ENCODE measurements around the gene SKP1. TPM values are rescaled to one million over a fixed set of nuclear protein-coding genes. Genes with fewer than 3 reads are reported as not detected.
"Not testable (repeated sequence)": the region's sequence is repeated elsewhere in the genome, so short reads cannot be mapped to it uniquely, and the experiment has no call there.

Gene SKP1
- polyA plus RNA-seq (ENCODE audit: insufficient read length in 4 of 4), result 100 to 1,000 TPM; 586 to 942 (median 756) TPM

DNA sequence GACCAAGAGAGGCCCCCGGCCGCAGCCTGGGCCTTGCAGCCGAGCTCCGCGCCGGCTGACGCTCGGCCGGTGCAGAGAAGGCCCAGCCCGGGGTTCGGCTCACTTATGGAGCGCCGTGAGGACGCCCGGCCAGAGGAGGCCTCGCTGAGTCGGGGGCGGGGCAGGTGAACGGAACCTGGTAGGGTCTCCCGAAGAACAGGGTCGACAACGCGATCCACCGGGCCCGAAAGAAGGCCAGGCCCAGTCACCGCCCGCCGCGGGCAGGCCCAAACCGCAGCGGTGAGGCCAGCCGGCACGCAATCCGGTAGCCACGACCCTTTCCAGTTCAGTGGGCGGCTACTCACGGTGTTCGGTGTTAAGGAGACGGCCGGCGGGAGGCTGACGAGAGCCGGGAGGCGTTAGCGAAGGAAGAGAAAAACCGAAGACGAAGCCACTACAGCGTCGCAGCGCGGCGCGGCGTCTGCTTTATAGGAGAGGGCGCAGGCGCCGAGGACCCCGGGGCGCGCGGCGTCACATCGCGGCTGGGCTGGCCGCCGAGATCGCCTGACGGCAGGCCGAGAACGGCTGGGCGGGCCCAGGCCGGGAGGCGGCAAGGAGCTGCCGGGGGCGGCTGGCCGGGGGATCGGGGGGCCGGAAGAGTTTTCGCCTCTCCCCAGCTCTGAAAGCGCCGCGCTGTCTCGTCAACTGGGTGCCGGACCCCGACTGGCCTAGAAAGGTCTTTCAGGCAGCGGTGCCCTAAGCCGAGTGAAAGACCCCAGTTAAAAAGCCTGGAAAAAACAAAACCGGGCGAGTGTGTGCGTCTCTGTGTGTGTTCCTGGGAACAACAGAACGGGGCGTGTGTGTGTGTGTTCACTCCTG lies at the start of gene SKP1:
Gene SKP1 (minus strand): TSS at position 440 of the 858 bp plus-strand sequence. CDS start 2,928 bp downstream, outside the sequence.
- DNase-seq (ENCODE audit: low read depth in 4 of 4, low spot score in 3 of 4), result peak; percentile 74 to 82 (median 78)

DNA sequence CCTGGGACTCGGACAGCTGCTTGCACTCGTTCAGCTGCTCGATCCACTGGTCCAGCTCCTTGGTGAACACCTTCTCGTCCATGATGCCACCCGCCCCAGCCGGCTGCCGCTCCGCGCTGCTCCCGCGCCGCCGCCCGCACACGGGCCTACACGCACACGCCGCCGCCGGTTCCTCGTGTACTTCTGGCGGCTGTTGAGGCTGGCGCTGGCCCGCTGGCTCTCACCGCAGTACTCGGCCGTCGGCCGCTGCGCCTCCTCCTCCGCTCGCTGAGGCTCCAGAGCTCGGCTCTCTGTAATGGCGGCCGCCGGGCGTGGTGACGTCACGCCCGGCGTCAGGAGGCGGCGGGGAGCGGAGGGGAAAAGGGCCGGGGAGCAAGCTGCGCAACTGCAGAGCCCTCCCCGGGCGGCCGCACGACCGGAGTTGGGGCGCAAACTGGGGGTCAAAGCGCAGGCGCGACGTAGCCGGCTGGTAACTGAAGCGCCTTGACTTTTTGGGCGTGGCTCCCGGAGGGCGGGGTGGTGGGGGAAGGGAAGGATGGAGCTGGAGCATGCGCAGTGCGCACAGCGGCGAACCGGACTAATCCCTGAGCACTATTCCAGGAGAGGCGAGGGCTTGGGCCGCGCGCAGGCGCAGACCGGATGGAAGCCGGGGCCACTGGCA lies 49.2 kb upstream of the SKP1 start, which contains the start of gene PPP2CA:
Gene PPP2CA (minus strand): TSS at position 294 of the 661 bp plus-strand sequence. CDS start 212 bp downstream, at position 82.
- peak; percentile 96 to 100 (median 98) for DNase-seq (ENCODE audit: low read depth in 4 of 4, low spot score in 3 of 4)

DNA sequence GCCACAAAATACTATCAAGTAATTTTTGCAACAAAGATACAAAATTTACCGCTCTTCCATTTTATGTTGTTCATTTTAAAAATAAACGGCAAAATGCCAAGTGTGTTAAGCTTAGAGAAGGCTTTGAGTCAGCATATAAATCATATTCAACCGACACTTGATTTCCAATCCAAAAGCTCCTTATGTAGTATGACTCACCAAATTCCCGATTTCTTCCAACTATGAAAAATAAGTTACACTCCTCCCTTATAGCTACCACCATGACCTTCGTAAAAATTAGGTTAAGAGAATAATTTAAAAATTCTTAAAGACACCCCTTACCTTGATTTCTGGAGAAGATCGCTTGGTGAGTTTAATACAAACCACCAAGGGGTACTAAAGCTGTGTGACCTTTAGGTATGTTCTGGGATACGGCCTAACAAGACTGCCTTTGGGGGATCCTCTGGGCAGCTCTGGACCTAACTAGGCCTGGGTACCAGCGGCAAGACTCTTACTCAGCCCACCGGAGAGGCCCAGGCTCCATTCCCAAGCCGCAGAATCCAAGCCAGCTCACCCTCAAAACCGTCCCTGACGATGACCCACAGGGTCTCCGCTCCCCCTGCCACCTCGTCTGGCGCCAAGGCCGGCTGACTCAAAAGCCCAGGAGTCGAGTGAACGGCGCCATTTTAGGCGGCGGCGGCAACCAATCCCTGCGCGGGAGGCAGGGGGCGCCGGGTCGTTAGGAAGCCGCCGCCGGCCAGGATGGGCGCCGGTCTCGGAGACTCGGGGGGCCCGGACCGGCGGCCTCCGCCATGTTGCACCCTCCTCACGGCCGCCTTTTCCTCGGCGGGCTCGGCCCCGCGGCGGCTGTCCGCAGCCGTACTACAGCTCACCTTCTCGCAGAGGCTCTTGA lies 48.4 kb upstream of the SKP1 start:
- DNase-seq (ENCODE audit: low read depth in 4 of 4, low spot score in 3 of 4), result peak in 2 of 4 donors; percentile 59 to 60

DNA sequence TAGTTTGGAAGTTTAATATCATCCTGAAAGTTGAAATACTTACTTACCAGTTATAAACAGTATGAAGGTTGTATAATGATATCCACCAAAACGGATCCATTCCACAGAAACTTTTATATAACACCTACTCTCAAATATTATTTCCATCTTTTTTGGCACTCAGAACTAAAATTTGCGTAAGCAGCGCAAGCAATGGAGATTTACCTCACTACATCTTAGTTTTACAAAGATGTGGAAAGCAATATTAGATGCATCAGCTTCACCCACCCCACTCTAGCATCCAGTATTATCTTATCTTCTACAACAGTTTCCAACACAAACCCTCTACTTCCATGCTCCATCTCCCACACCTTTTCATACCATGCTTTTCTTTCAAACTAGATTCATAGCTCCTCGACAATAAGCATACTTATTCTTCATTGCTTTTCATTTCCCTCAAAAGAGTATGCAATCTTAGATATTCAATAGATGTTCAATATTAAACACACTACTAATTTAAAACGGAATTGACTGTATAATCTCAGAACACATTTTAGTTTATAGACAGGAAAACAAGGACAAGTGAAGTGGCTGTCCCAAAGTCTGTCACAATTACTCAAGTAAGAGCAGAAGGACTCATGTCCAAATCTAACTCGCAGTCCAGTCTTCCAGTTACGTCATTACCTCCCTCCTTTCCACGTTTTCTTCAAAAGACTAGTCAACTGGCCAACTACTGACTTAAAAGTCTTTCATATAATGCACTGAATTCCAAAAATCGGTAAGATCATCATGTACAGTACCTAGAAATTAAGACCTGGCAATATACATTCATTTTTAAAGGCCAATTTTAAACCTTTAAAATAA lies 46.9 kb upstream of the SKP1 start:
- no peak for DNase-seq (ENCODE audit: low read depth in 4 of 4, low spot score in 3 of 4)

DNA sequence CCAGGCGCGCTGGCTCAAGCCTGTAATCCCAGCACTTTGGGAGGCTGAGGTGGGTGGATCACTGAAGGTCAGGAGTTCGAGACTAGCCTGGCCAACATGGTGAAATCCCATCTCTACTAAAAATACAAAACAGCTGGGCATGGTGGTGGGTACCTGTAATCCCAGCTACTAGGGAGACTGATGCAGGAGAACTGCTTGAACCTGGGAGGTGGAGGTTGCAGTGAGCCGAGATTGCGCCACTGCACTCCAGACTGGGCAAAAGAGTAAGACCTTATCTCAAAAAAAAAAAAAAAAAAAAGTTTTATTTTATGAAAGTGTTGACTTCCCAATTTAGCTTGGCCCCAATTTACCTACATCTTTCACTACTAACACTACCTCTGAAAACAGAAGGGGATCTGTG lies 44.9 kb upstream of the SKP1 start:
- not testable (repeated sequence) for DNase-seq (ENCODE audit: low read depth in 4 of 4, low spot score in 3 of 4)

DNA sequence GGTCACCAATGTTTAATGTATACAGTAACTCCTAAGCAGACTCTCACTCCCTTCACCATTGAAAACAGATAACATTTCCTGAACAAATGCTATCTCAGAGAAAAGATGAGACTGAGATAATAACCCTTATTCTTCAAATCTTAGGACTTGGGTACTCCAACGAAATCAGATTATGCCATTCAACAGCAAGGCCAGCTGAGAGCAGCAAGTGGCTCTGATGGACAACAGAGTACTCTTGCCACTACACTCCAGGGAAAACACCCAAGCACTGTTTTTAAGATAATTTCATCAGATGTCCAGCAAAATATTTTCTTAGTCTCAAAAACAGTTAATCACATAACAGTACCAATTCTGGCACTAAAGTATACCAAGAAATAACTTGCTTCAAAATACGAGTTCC lies 39.0 kb upstream of the SKP1 start:
- DNase-seq (ENCODE audit: low read depth in 4 of 4, low spot score in 3 of 4), result no peak

DNA sequence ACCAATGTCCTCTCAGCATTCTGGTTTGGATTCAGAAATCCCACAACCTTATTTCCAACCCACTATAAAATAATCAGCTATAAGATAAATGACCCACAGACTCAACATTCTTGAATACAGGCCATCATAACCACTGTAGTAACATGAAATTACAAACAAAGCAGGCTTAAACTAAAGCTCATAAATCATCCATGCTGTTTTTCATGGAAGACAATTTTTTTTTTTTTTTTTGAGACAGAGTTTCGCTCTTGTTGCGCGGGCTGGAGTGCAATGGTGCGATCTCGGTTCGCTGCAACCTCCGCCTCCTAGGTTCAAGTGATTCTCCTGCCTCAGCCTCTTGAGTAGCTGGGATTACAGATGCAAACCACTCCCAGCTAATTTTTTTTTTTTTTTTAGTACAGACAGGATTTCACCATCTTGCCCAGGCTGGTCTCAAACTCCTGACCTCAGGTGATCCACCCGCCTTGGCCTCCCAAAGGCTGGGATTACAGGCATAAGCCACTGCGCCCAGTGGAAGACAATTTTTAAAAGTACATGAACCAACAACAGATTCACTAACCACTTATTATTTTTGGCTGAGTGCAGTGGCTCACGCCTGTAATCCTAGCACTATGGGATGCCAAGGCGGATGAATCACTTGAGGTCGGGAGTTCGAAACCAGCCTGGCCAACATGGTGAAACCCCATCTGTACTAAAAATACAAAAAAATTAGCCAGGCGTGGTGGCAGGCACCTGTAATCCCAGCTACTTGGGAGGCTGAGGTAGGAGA lies 34.7 kb upstream of the SKP1 start:
- not testable (repeated sequence) for DNase-seq (ENCODE audit: low read depth in 4 of 4, low spot score in 3 of 4)

DNA sequence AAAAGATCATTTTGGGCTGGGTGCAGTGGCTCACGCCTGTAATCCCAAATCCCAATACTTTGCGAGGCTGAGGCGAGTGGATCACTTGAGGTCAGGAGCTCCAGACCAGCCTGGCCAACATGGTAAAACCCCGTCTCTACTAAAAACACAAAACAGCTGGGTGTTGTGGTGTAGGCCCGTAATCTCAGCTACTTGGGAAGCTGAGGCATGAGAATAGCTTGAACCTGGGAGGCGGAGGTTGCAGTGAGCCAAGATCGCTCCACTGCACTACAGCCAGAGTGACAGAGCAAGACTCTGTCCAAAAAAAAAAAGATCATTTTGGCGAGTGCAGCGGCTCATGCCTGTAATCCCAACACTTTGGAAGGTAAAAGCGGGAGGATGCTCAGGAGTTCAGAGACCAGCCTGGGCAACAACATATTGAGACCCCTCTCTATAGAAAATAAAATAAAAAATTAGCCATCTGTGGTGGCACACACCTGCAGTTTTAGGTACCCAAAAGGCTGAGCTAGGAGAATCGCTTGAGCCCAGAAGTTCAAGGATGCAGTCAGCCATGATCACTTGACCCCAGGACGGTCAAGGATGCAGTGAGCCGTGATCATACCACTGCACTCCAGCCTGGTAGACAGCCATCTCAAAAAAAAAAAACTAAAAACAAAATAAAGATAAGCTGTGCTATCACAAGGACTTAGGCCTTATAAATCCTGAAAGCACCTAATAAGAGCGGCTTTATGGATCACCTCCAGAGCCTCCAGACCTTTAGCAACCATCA lies 32.9 kb upstream of the SKP1 start:
- no peak for DNase-seq (ENCODE audit: low read depth in 4 of 4, low spot score in 3 of 4)

DNA sequence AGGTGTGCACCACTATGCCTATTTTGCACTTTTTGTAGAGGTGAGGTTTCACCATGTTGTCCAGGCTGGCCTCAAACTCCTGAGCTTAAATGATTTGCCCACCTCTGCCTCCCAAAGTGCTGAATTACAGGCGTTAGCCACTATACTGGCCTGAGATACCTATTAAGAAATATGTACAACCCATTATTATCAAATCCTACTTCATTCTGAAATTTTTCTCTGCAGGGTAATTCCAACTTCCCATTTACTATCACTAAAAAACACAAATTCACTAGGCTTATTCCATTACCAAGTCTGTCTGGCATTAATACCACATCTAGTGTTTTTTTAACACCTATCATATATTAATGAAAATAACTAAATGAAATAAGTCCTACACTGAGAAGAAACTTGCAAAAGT lies 30.9 kb upstream of the SKP1 start:
- DNase-seq (ENCODE audit: low read depth in 4 of 4, low spot score in 3 of 4), result no peak

DNA sequence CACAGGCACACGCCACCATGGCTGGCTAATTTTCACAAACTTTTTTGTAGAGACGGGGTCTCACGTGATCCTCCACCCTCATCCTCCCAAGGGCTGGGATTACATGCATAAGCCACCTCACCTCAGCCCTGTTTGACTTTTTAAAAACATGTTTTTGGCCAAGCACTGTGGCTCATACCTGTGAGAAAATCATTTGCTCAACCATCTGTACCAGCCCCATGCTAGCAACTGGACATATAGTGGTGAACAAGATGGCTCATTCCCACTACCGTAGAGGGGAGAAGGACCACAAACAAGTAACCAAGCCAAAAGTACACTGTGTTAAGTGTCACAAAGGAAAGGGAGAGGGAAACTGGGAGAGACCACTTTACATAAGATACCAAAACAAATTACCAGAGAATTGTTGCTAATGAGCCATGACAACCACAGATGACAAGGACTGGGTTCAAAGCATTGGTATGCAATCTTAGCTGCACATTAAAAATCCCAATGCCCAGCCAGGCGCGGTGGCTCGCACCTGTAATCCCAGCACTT lies 29.9 kb upstream of the SKP1 start:
- no peak for DNase-seq (ENCODE audit: low read depth in 4 of 4, low spot score in 3 of 4)

DNA sequence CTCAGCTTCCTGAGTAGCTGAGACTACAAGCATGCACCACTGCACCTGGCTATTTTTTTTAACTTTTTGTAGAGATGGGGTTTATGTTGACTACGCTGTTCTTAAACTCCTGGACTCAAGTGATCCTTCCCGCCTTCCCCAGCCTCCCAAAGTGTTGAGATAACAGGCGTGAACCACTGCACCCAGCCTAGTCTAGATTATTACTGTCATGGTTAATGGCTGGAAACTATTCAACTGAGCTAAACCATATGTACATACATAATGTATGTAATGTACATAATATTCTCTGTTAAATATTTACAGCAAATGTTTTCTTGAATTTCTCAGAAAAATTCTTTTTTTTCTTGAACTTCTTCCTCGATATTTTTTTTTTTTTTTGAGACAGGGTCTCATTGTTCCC lies 27.8 kb upstream of the SKP1 start:
- no peak for DNase-seq (ENCODE audit: low read depth in 4 of 4, low spot score in 3 of 4)

DNA sequence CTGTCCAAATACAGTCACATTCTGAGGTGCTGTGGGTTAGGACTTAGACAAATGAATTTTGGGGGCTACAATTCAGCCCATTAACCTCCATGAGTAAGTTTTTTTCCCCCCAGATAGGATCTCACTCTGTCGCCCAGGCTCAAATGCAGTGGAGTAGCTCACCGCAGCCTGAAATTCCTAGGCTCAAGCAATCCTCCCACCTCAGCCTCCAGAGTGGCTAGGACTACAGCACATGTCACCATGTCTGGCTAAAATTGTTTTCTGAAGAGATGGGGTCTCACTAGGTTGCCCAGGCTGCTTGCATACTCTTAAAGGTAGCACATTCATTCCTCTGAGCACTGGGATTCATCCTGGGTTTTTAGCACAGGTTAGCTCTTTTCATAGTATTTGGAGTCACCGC lies 26.9 kb upstream of the SKP1 start:
- no peak for DNase-seq (ENCODE audit: low read depth in 4 of 4, low spot score in 3 of 4)

DNA sequence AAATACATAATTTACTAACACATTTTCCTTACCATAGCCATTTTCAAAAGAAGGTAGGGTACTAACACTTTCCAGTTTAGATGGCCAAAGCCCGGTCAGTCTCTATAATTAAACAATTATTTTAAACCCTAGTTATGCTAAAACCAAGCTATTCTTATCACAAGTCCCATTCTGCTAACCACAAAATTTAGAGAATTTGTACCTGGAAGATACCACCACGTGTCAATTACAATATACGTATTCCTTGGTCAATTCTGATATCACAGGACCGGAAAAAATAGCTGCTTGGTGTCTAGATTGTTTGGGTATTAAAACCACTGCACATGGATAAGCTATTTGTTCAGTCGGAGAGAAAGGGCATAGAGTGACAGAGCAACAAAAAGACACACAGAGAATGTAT lies 18.9 kb upstream of the SKP1 start:
- no peak for DNase-seq (ENCODE audit: low read depth in 4 of 4, low spot score in 3 of 4)

DNA sequence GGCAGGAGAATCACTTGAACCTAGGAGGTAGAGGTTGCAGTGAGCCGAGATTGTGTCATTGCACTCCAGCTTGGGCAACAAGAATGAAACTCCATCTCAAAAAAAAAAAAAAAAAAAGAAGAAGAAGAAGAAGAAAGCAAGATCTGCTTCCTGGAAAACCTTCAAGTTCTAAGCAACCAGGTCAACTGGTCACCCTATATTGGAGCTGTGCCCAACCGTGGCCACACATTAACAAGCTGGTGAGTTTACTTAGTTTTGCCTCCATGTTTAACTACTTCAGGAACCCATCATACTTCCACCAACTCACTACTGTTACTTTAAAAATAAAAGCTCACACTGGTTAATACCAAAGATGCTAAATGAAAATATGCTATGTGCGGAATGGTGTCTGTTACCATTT lies 12.3 kb upstream of the SKP1 start:
- no peak for DNase-seq (ENCODE audit: low read depth in 4 of 4, low spot score in 3 of 4)

DNA sequence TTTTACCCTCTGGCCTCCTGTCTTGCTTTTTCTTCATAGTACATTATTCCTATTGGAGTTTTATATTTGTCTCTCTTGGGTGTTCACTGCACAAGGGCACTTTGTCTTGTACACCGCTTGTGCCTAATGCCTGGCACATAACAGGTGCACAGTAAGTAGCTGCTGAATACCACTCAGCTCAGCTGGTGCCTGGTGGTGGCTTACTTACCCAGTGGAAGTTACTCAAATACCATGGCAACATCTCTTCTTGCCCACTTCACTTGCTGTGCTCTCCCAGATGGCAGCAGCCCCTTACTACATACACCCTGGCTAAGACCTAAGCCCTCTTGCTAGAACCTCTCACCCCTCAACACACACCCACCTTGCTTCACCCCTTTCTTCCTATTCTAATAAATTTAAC lies 11.3 kb upstream of the SKP1 start:
- no peak for DNase-seq (ENCODE audit: low read depth in 4 of 4, low spot score in 3 of 4)

DNA sequence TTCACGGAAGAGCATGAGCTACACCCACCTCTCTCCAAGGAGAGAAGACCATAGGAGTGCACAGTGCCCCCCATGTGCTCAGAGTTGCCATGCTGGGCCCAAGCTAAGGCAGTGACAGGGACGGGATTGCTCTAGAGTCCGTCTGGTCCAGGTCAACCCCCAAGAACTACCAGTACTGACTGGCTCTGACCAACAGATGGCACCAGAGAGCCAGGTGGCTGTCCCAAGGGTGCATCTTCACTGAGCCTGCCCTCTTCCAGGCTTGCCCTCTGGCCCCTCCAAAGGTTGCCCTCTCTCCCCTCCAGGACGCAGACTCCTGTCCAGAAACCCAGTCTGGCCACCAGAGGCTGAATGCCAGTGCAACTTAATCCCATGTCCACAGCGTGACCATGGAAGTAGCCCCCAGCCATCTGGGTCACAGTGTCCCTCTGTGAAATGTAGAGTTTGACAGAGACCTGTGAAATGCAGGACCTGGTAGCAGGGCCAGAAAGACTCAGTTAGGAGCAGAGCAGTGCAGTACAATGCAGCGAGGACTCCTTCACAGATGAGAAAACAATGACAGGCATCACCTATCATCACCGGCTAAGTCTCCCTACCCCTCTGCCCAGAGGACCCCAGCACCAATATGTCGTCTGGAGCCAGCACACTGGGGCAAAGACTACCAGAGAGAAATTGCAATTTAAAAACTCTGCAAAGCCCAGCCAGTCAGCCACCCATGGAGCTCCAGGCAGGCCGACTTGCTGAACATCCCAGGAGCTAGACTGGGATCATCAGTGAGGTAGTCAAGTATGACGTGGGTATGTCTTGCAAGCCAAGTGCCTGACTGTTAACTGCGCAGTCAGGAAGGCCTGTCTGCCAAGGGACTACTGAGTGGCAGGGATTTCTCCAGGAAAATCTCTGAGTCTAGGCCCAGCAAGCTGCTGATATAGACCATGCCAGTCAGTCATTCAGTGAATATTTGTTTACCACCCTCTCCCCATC lies 7.7 kb upstream of the SKP1 start:
- DNase-seq (ENCODE audit: low read depth in 4 of 4, low spot score in 3 of 4), result peak in 2 of 4 donors; percentile 24 to 25

DNA sequence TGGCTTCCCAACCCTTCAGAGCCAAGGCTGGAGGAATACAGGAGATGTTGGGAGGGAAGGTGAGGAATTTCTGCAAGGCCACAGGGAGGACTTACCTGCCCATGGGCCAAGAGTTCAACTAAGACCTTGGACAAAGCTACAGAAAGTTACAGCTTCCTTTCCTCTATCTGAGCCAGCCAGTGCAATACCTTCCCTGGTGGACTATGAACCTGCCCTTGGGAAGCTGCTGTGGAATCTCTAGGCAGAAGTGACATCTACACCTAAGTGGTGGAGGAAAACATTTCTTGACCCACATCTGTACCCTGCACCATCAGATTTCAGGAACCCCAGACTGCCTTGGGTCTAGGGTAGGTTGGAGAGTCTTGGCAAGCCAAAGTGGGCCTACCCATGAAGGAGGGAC lies 6.7 kb upstream of the SKP1 start:
- DNase-seq (ENCODE audit: low read depth in 4 of 4, low spot score in 3 of 4), result no peak

Measured in left renal pelvis (tissue), 4 donors.